Erythroblast (primary cell): ENCODE data around the gene NDUFB2.

Source experiments
- GATA1 ChIP-seq: IDR thresholded peaks from 2 replicates; pipeline ENCODE4 v1.6.1; 2011; ENCODE audit warnings: low read depth, mild to moderate bottlenecking, control low read depth, low read length, moderate library complexity
- POLR2A ChIP-seq: IDR thresholded peaks from 2 replicates; pipeline ENCODE4 v1.6.1; 2011; ENCODE audit warnings: mild to moderate bottlenecking, low read length

DNA sequence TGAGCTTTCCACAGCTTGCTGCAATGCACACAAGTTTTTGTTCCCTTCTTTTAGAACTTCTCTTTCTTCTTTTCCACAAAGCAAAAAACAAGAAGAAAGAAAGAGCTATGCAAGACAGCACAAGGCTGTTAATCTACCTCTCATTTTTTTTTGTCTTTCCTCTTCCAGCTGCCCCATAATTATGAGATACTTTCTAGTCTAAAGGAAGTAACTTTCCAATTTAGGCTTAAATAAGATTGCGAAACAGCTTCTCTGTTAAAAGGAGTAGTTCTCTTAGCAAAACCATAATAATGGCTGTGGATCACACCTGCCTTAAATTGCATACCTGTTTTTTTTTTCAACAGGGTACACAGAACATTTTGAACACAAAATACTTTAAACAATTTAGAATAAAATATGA lies 56.0 kb downstream of the NDUFB2 start:
- TF ChIP-seq POLR2A (no peak), GATA1 (no peak)
